Heart right ventricle (tissue), 16 donors: ENCODE results near the gene SLC22A23. TPM values are rescaled to one million over a fixed set of nuclear protein-coding genes. Genes with fewer than 3 reads are reported as not detected.

Experiments used
- ATAC-seq, 8 donors: fragments of 200-7000 bp; cut with Tn5 transposase; one replicate each; pipeline ENCODE4 v1.9.1; 2020; ENCODE audit warnings: mild to moderate bottlenecking in 8 of 8, moderate library complexity in 8 of 8, moderate number of reproducible peaks in 1 of 8
- DNase-seq, 2 donors: peaks; one replicate each; pipeline ENCODE4 v3.0.0-alpha.2; 2020
- H3K27ac ChIP-seq, 10 donors: fragments of 200-600 bp; sonication (generic) in 2 of 10; one replicate each; pipeline versions ENCODE4 v1.5.0 to v1.8.0; 2020 to 2022; ENCODE audit warnings: mild to moderate bottlenecking in 3 of 10
- H3K27me3 ChIP-seq, 7 donors: fragments of 200-600 bp; one replicate each; pipeline ENCODE4 v1.8.0; 2021 to 2022; ENCODE audit warnings: mild to moderate bottlenecking in 2 of 7
- H3K36me3 ChIP-seq, 9 donors: fragments of 200-600 bp; sonication (generic) in 1 of 9; one replicate each; pipeline versions ENCODE4 v1.5.0 to v1.8.0; 2020 to 2022; ENCODE audit warnings: mild to moderate bottlenecking in 2 of 9
- H3K4me1 ChIP-seq, 9 donors: fragments of 200-600 bp; sonication (generic) in 1 of 9; one replicate each; pipeline versions ENCODE4 v1.5.0 to v1.8.0; 2020 to 2022; ENCODE audit warnings: mild to moderate bottlenecking in 4 of 9
- H3K4me3 ChIP-seq, 10 donors: fragments of 200-600 bp; sonication (generic) in 2 of 10; one replicate each; pipeline versions ENCODE4 v1.5.0 to v1.8.0; 2020 to 2022; ENCODE audit warnings: mild to moderate bottlenecking in 7 of 10, moderate library complexity in 2 of 10
- H3K9me3 ChIP-seq, 11 donors: fragments of 200-600 bp in 10 of 11; sonication (generic) in 2 of 11; one replicate each; pipeline versions ENCODE4 v1.5.0 to v1.8.0; 2013 to 2022; ENCODE audit warnings: mild to moderate bottlenecking in 2 of 11, control low read depth in 1 of 11, moderate library complexity in 1 of 11
- WGBS, 2 donors: extraction: QIAGEN DNeasy Blood & Tissue Kit; methylation state at CpG; one replicate each; pipeline ENCODE4 v1.1.7; 2013; ENCODE audit warnings: inconsistent platforms in 1 of 2; 5-methylcytosine and 5-hydroxymethylcytosine counted together
- intact Hi-C, 10 donors: fragments of 100-400 bp; cut with DNase I; formaldehyde crosslinking; loops; one replicate each; pipeline versions ENCODE4 v1.11.1 to v1.14.2; 2022
- polyA plus RNA-seq, 2 donors: library from polyadenylated mRNA; stranded (reverse); fragments of 200-250 nt; gene quantifications; one replicate each; pipeline ENCODE4 v1.2.3, GENCODE V29; 2013
- total RNA-seq, 10 donors: library from RNA; stranded (reverse); fragmentation: NEBNext Ultra II Directional in 3 of 10; extraction: Animal tissue kit (Norgen Biotek cat#: 25700) in 3 of 10; gene quantifications; one replicate each; pipeline versions ENCODE4 v1.2.1 to v1.2.4, GENCODE V29; 2021 to 2023
- TF ChIP-seq, protein P1 (sequence below), 9 donors: fragments of 200-600 bp; sonication (generic) in 2 of 9; IDR thresholded peaks; one replicate each; pipeline versions ENCODE4 v1.5.0 to v1.8.0; 2021 to 2022; ENCODE audit warnings: antibody characterized with exemption in 9 of 9, mild to moderate bottlenecking in 5 of 9, moderate library complexity in 1 of 9
- donor health status: Arrhythmogenic right ventricular cardiomyopathy.
- donor health status: ischemic (EF 13 %, LVEDD 7.1; RV severe dilation, severe dysfunction).
- donor health status: healthy with polysubstance abuse.
- donor health status: DM: no; HTN: yes; CAD: no.
- donor health status: DM: no; HTN: no; CAD: no.
- donor health status: ischemic (EF 25% LVEDD 6.9; RV normal size, moderate dysfunction).
- donor health status: ischemic (EF 25% LVEDD 5.7; RV mildly dilated, moderate dysfunction).
- donor health status: healthy.
- donor health status: DM: yes; HTN: yes; CAD: no.
- donor health status: Ischemic cardiomyopathy.
- donor health status: ischemic (EF 35%, LVEDD 5.7; RV mildly dilated, moderate dysfunction).
- donor health status: nonischemic (EF 11% LVEDD 7.7; RV severe dilation, severe dysfunction).
- donor health status: DM: yes; HTN: yes; CAD: no.
- donor health status: PGD.
- donor health status: ischemic (EF 29% LVEDD 5.4; RV normal size, mild dysfunction).
- donor health status: nonischemic (EF 23%, LVEDD 6.1; RV moderate dilation, normal function).

Gene SLC22A23
- total and polyA plus RNA-seq, 12 donors = 1.9 to 7.8 (median 5.1) TPM

GRCh38 chr6:3504354-3504753 is 47.5 kb upstream of the SLC22A23 start:
- ATAC-seq = no peak
- H3K27ac ChIP-seq = no peak overlapping the region
- peaks cover 0 to 10% (median 0%) of the 10 kb centered on the region in 9 donors for H3K4me1 ChIP-seq
- intact Hi-C loops = no loop called here
- DNase-seq = no peak
- no peak overlapping the region for H3K4me3 ChIP-seq
- peaks cover 0 to 3% (median 0%) of the 10 kb centered on the region in 7 donors for H3K27me3 ChIP-seq
- TF ChIP-seq, protein P1, sequence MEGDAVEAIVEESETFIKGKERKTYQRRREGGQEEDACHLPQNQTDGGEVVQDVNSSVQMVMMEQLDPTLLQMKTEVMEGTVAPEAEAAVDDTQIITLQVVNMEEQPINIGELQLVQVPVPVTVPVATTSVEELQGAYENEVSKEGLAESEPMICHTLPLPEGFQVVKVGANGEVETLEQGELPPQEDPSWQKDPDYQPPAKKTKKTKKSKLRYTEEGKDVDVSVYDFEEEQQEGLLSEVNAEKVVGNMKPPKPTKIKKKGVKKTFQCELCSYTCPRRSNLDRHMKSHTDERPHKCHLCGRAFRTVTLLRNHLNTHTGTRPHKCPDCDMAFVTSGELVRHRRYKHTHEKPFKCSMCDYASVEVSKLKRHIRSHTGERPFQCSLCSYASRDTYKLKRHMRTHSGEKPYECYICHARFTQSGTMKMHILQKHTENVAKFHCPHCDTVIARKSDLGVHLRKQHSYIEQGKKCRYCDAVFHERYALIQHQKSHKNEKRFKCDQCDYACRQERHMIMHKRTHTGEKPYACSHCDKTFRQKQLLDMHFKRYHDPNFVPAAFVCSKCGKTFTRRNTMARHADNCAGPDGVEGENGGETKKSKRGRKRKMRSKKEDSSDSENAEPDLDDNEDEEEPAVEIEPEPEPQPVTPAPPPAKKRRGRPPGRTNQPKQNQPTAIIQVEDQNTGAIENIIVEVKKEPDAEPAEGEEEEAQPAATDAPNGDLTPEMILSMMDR (IDR thresholded peaks at IDR 0.05) = no peak
- WGBS, 2 donors = 69 to 79% methylated on average over 5 of the region's 5 CpGs
- H3K36me3 ChIP-seq = no peaks in the 10 kb centered on the region
- no peaks in the 10 kb centered on the region for H3K9me3 ChIP-seq

DNA sequence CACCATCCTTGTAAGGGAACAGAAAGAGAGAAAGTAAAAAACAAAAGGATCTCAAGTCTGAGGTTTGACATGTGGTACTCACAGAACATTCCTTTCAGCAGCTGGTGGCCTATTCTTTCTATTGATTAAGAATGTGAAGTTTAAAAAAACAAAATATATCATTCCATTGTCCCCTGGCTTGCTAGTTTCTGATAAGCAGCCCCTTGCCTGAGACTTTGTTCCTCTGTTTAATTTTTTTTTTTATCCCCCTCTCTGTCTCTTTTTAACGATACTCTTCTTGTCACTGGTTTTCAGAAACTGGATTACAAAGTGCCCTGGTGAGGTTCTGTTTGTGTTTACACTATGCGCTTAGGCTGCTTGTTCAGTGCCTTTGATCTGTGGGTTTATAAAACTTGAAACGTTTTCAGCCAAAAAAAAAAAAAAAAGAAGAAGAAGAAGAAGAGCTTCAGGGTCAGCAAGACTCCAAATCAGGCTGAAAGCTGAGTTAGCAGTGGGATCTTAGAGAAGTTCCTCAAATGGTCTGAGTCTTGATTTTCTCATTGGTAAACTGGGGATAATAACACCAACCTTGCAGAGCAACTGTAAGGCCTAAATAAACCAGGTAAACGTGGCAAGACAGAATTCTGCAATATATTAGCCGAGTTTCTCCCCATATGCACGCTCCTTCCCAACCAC is 45.1 kb upstream of the SLC22A23 start:
- Histone ChIP-seq H3K9me3 (no peaks in the 10 kb centered on the region), H3K27me3 (peaks cover 0 to 3% (median 0%) of the 10 kb centered on the region in 7 donors), H3K27ac (peak overlapping the region in 1 of 10 donors; percentile 22), H3K36me3 (no peaks in the 10 kb centered on the region), H3K4me3 (no peak overlapping the region), H3K4me1 (peaks cover 0 to 10% (median 0%) of the 10 kb centered on the region in 9 donors)
- DNase-seq (no peak), ATAC-seq (no peak)
- WGBS, 2 donors = 74 to 77% methylated on average over 6 of the region's 6 CpGs
- intact Hi-C loops = no loop called here
- TF ChIP-seq, protein P1 (IDR thresholded peaks at IDR 0.05) = no peak

DNA sequence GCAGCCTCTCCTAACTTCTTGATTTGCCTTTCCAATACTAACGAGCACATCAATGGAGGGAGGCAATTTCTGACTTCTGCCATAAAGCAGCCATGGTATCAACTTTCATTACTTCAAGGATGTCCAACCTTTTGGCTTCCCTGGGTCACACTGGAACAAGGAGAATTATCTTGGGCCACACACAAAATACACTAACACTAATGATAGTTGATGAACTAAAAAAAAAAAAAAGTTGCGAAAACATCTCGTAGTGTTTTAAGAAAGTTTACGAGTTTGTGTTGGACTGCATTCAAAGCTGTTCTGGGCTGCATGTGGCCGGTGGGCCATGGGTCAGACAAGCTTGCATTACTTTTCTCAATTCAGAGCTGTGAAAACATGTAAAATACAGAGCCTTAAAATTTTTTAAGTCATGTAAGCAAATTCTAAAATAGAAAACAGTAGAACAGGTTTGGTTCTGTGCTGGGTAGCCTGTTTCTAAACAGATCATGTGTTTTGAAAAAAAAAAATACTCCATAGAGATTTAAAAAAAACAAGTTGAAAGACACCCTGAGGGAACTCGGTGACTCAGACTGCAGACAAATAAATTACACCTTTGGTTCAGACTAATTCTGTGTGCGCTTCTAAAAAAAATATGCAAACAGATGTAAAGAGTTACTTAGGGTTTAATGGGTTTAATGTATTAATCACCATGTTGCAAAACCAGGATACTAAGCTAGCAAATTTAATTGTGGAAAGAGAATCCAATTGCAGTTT is 43.6 kb upstream of the SLC22A23 start:
- DNase-seq (no peak), ATAC-seq (no peak)
- Histone ChIP-seq H3K27ac (no peak overlapping the region), H3K4me1 (peaks cover 0 to 2% (median 0%) of the 10 kb centered on the region in 9 donors), H3K9me3 (peaks cover 0 to under 1% (median 0%) of the 10 kb centered on the region in 11 donors), H3K27me3 (peaks cover 0 to 3% (median 0%) of the 10 kb centered on the region in 7 donors), H3K4me3 (no peak overlapping the region), H3K36me3 (no peaks in the 10 kb centered on the region)
- TF ChIP-seq, protein P1 (IDR thresholded peaks at IDR 0.05) = no peak
- 80 to 87% methylated on average over 7 of the region's 7 CpGs for WGBS, 2 donors
- intact Hi-C loops = no loop called here

- no peaks in the 10 kb centered on the region for H3K4me1 ChIP-seq
- H3K27ac ChIP-seq = no peak overlapping the region
- DNase-seq (no peak), ATAC-seq (no peak)
- peaks cover 0 to 4% (median 0%) of the 10 kb centered on the region in 7 donors for H3K27me3 ChIP-seq
- intact Hi-C loops = no loop called here
- TF ChIP-seq, protein P1 (IDR thresholded peaks at IDR 0.05) = no peak
- no peaks in the 10 kb centered on the region for H3K36me3 ChIP-seq
- H3K4me3 ChIP-seq = no peak overlapping the region
- peaks cover 0 to 5% (median 0%) of the 10 kb centered on the region in 11 donors for H3K9me3 ChIP-seq
- WGBS, 2 donors = 90 to 91% methylated on average over 1 of the region's 1 CpG
Measured at GRCh38 chr6:3499603-3500002, 42.8 kb upstream of the SLC22A23 start.
